CD14-positive monocyte (primary cell): Measurements from ENCODE around the gene ARMC6. TPM values are rescaled to one million over a fixed set of nuclear protein-coding genes. Genes with fewer than 3 reads are reported as not detected.

Experiments
- DNase-seq, 3 donors: peaks; one replicate each; pipeline ENCODE4 v3.0.0-alpha.2; 2011 to 2022
- H2AFZ ChIP-seq: 2 replicates; pipeline ENCODE4 v1.6.0; 2012; ENCODE audit warnings: mild to moderate bottlenecking, low read depth, low read length, inconsistent platforms; ENCODE audit not compliant: insufficient read depth, poor library complexity, severe bottlenecking
- H3K27ac ChIP-seq, 2 donors: 1 replicate in 1 of 2; 2 replicates in 1 of 2; pipeline ENCODE4 v1.5.1; 2012 to 2013; ENCODE audit warnings: low read length in 2 of 2, control low read depth in 1 of 2, inconsistent platforms in 1 of 2, low read depth in 1 of 2, mild to moderate bottlenecking in 1 of 2
- H3K27me3 ChIP-seq, 2 donors: one replicate each; pipeline versions ENCODE4 v1.6.0 to v1.6.1; 2011 to 2013; ENCODE audit warnings: low read length in 2 of 2; ENCODE audit not compliant: control insufficient read depth in 2 of 2, insufficient read depth in 2 of 2
- H3K36me3 ChIP-seq, 2 donors: replicated peaks in 1 of 2; 1 replicate in 1 of 2; 2 replicates in 1 of 2; pipeline versions ENCODE4 v1.5.1 to v1.6.1; 2012 to 2013; ENCODE audit warnings: low read length in 2 of 2, control low read depth in 1 of 2, inconsistent platforms in 1 of 2, mild to moderate bottlenecking in 1 of 2; ENCODE audit not compliant: insufficient read depth in 2 of 2, control insufficient read depth in 1 of 2
- H3K4me1 ChIP-seq, 2 donors: 1 replicate in 1 of 2; 2 replicates in 1 of 2; pipeline versions ENCODE4 v1.5.1 to v1.6.1; 2012 to 2013; ENCODE audit warnings: low read length in 2 of 2, control low read depth in 1 of 2, inconsistent platforms in 1 of 2, mild to moderate bottlenecking in 1 of 2, moderate library complexity in 1 of 2; ENCODE audit not compliant: insufficient read depth in 2 of 2, control insufficient read depth in 1 of 2
- H3K4me2 ChIP-seq: replicated peaks from 2 replicates; pipeline ENCODE3; 2012; ENCODE audit warnings: low read length, moderate library complexity, mild to moderate bottlenecking; ENCODE audit not compliant: poor library complexity, severe bottlenecking; ENCODE audit errors: extremely low read depth
- H3K4me3 ChIP-seq, 3 experiments: fragments of 200-600 bp in 1 of 3; sonication (generic) in 1 of 3; replicated peaks in 1 of 3; 1 replicate in 2 of 3; 2 replicates in 1 of 3; pipeline ENCODE4 v1.5.1; 2011 to 2013; ENCODE audit warnings: low read length in 3 of 3, mild to moderate bottlenecking in 3 of 3, control low read depth in 2 of 3, low read depth in 2 of 3, inconsistent platforms in 1 of 3, moderate library complexity in 1 of 3
- H3K79me2 ChIP-seq: 2 replicates; pipeline ENCODE4 v1.6.0; 2012; ENCODE audit warnings: mild to moderate bottlenecking, control low read depth, inconsistent platforms, low read length, moderate library complexity; ENCODE audit not compliant: insufficient read depth
- H3K9ac ChIP-seq: 2 replicates; pipeline ENCODE4 v1.6.0; 2017; ENCODE audit warnings: low read length, mild to moderate bottlenecking; ENCODE audit not compliant: insufficient read depth, poor library complexity, severe bottlenecking
- H3K9me3 ChIP-seq, 2 donors: replicated peaks in 1 of 2; 1 replicate in 1 of 2; 2 replicates in 1 of 2; pipeline versions ENCODE4 v1.5.1 to v1.6.1; 2012 to 2013; ENCODE audit warnings: low read length in 2 of 2, control low read depth in 1 of 2; ENCODE audit not compliant: control insufficient read depth in 1 of 2, insufficient read depth in 1 of 2
- H4K20me1 ChIP-seq: 2 replicates; pipeline ENCODE4 v1.6.0; 2012; ENCODE audit warnings: mild to moderate bottlenecking, low read length, control low read depth, moderate library complexity; ENCODE audit not compliant: insufficient read depth
- H3K27ac Mint-ChIP-seq, 7 donors: one replicate each; pipeline ENCODE4 v1.8.0; 2020; ENCODE audit warnings: mild to moderate bottlenecking in 7 of 7, mixed read lengths in 7 of 7, moderate library complexity in 6 of 7, inconsistent platforms in 2 of 7
- H3K27me3 Mint-ChIP-seq, 3 donors: one replicate each; pipeline ENCODE4 v1.8.0; 2021 to 2022; ENCODE audit warnings: low read depth in 3 of 3, mild to moderate bottlenecking in 3 of 3, mixed read lengths in 3 of 3, moderate library complexity in 3 of 3, inconsistent platforms in 1 of 3
- H3K36me3 Mint-ChIP-seq, 2 donors: one replicate each; pipeline ENCODE4 v1.8.0; 2020; ENCODE audit warnings: mixed read lengths in 2 of 2, inconsistent platforms in 1 of 2, mild to moderate bottlenecking in 1 of 2
- H3K4me1 Mint-ChIP-seq: one replicate; pipeline ENCODE4 v1.8.0; 2020; ENCODE audit warnings: mild to moderate bottlenecking, mixed read lengths
- H3K4me3 Mint-ChIP-seq, 2 donors: one replicate each; pipeline ENCODE4 v1.8.0; 2020; ENCODE audit warnings: mild to moderate bottlenecking in 2 of 2, mixed read lengths in 2 of 2, moderate library complexity in 1 of 2
- H3K9me3 Mint-ChIP-seq, 7 donors: one replicate each; pipeline ENCODE4 v1.8.0; 2020 to 2022; ENCODE audit warnings: mixed read lengths in 7 of 7, mild to moderate bottlenecking in 6 of 7, moderate library complexity in 6 of 7, inconsistent platforms in 2 of 7
- CTCF ChIP-seq: fragments of 200-600 bp; IDR thresholded peaks from one replicate; pipeline ENCODE4 v1.8.0; 2022; ENCODE audit warnings: antibody characterized with exemption, mild to moderate bottlenecking
- WGBS: methylation state at CpG from one replicate; pipeline ENCODE4 v1.1.5; 2013; ENCODE audit warnings: missing lambda C conversion rate; ENCODE audit not compliant: insufficient coverage; 5-methylcytosine and 5-hydroxymethylcytosine counted together
- intact Hi-C, 2 donors: fragments of 100-400 bp; cut with micrococcal nuclease; formaldehyde crosslinking; loops; one replicate each; pipeline versions ENCODE4 v1.15.0 to v1.15.1; 2023
- polyA plus RNA-seq, 3 donors: library from polyadenylated mRNA; depleted of rRNA in 1 of 3; unstranded in 2 of 3; stranded (reverse) in 1 of 3; fragments of 300-500 nt in 2 of 3; fragments of >200 nt in 1 of 3; fragmentation: Illumina TruSeq in 2 of 3; gene quantifications; 1 replicate in 2 of 3; 2 replicates in 1 of 3; pipeline ENCODE4 v1.2.3, GENCODE V29; 2012 to 2021

Gene ARMC6
- polyA plus RNA-seq, 3 donors = 22.3 to 29.6 (median 26.1) TPM

- peaks cover 8% of the 10 kb centered on the region for H3K4me1 Mint-ChIP-seq
- Histone ChIP-seq H3K79me2 (peaks cover 100% of the 10 kb centered on the region), H3K4me1 (peaks cover 6 to 7% of the 10 kb centered on the region in 2 donors), H3K9ac (no peak overlapping the region), H3K4me3 (no peak overlapping the region), H3K4me2 (no peak overlapping the region), H4K20me1 (peaks cover 57% of the 10 kb centered on the region), H3K27me3 (no peaks in the 10 kb centered on the region), H2AFZ (no peak overlapping the region), H3K36me3 (peaks cover 67 to 87% of the 10 kb centered on the region in 2 donors), H3K9me3 (no peaks in the 10 kb centered on the region), H3K27ac (no peak overlapping the region)
- no peak for TF ChIP-seq CTCF
- intact Hi-C loops = no loop called here
- peaks cover 73 to 88% of the 10 kb centered on the region in 2 donors for H3K36me3 Mint-ChIP-seq
- H3K27ac Mint-ChIP-seq = no peak overlapping the region
- 100% methylated on average over 2 of the region's 4 CpGs for WGBS
- no peaks in the 10 kb centered on the region for H3K27me3 Mint-ChIP-seq
- H3K4me3 Mint-ChIP-seq = no peak overlapping the region
- H3K9me3 Mint-ChIP-seq = peaks cover 0 to 1% (median 0%) of the 10 kb centered on the region in 7 donors
- DNase-seq = no peak
Observed at GRCh38 chr19:19027228-19027627, 6.2 kb upstream of the ARMC6 start.

GRCh38 chr19:19028526-19028925 is 4.9 kb upstream of the ARMC6 start:
- 100% methylated on average over 2 of the region's 9 CpGs for WGBS
- Mint-ChIP-seq H3K4me1 (peaks cover 12% of the 10 kb centered on the region), H3K4me3 (no peak overlapping the region), H3K9me3 (peaks cover 0 to 1% (median 0%) of the 10 kb centered on the region in 7 donors), H3K27me3 (no peaks in the 10 kb centered on the region), H3K36me3 (peaks cover 60 to 75% of the 10 kb centered on the region in 2 donors), H3K27ac (no peak overlapping the region)
- H3K4me2 ChIP-seq = no peak overlapping the region
- DNase-seq = no peak
- H2AFZ ChIP-seq = no peak overlapping the region
- TF ChIP-seq CTCF = no peak
- no peaks in the 10 kb centered on the region for H3K27me3 ChIP-seq
- peaks cover 53% of the 10 kb centered on the region for H4K20me1 ChIP-seq
- no peak overlapping the region for H3K4me3 ChIP-seq
- H3K9me3 ChIP-seq = no peaks in the 10 kb centered on the region
- peaks cover 13 to 15% of the 10 kb centered on the region in 2 donors for H3K4me1 ChIP-seq
- H3K79me2 ChIP-seq = peaks cover 98% of the 10 kb centered on the region
- H3K36me3 ChIP-seq = peaks cover 55 to 74% of the 10 kb centered on the region in 2 donors
- no peak overlapping the region for H3K9ac ChIP-seq
- intact Hi-C loops = loop anchor here in 1 of 2 donors (1.0 kb wide), 1 partner anchor 109 kb away; the partner anchor contains the start of genes COPE and DDX49
- H3K27ac ChIP-seq = no peak overlapping the region
